Stimulated activated naive CD8-positive, alpha-beta T cell treated with anti-CD3 and anti-CD28 coated beads, Interleukin-15, Interleukin-2, amounts not matched to agents 100 ng/mL and 50 ng/mL, for 24 hours (primary cell): ENCODE data around the gene KLHDC9.
"Not testable (repeated sequence)": the region's sequence is repeated elsewhere in the genome, so short reads cannot be mapped to it uniquely, and the experiment has no call there.

Source experiments
- H3K27ac Mint-ChIP-seq: one replicate; pipeline ENCODE4 v1.8.0; 2021; ENCODE audit warnings: mild to moderate bottlenecking, mixed read lengths
- H3K27me3 Mint-ChIP-seq: one replicate; pipeline ENCODE4 v1.8.0; 2021; ENCODE audit warnings: mixed read lengths
- H3K36me3 Mint-ChIP-seq: one replicate; pipeline ENCODE4 v1.8.0; 2021; ENCODE audit warnings: low read depth, mixed read lengths
- H3K4me1 Mint-ChIP-seq: one replicate; pipeline ENCODE4 v1.8.0; 2021; ENCODE audit warnings: low read depth, mixed read lengths
- H3K4me3 Mint-ChIP-seq: one replicate; pipeline ENCODE4 v1.8.0; 2021; ENCODE audit warnings: mild to moderate bottlenecking, mixed read lengths
- H3K9me3 Mint-ChIP-seq: one replicate; pipeline ENCODE4 v1.8.0; 2021; ENCODE audit warnings: mixed read lengths

Gene KLHDC9, protein sequence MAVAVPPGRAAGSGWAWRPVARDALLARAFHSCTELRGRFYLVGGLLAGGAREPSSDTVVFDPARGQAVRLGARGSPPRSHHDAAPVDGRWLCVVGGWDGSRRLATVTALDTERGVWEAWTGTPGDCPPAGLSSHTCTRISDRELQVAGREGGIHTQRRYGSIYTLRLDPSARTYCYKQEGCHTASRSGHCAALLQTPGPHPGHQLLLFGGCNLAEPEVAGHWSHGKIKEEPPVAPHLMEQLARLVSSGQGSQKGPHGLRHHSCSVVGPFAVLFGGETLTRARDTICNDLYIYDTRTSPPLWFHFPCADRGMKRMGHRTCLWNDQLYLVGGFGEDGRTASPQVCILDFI

DNA sequence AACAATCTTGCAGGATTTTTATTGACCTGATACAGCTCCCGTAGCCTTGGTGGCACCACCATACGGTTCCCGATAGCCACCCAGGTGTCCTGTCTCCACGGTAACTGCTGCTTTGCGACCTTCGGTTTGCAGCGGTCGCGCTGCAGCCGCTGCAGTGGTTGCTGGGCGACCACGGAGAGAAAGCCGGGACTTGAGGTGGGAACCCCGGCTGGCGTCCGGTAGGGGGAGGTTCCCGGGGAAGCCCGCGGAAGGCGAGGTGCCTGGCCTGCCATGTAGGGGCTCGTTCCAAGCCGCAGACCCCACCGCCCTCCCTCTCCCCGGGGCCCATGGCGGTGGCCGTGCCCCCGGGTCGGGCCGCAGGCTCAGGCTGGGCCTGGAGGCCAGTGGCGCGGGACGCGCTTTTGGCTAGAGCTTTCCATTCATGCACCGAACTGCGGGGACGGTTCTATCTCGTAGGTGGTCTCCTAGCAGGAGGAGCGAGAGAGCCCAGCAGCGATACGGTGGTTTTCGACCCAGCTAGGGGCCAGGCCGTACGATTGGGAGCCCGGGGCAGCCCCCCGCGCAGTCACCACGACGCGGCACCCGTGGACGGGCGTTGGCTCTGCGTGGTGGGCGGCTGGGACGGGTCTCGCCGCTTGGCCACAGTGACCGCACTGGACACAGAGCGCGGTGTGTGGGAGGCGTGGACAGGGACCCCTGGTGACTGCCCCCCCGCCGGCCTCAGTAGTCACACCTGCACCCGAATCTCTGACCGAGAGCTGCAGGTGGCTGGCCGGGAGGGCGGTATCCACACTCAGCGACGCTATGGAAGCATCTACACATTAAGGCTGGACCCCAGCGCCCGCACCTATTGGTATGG lies at the start of gene KLHDC9:
KLHDC9 (plus strand) TSS at position 152 of the 859 bp plus-strand sequence; CDS start at position 327, 175 bp downstream.
- H3K27ac Mint-ChIP-seq = peak within 1 kb of the TSS; percentile 86
- no peaks in the 10 kb centered on the region for H3K9me3 Mint-ChIP-seq
- no peaks in the 10 kb centered on the region for H3K27me3 Mint-ChIP-seq
- H3K4me3 Mint-ChIP-seq = peak within 1 kb of the TSS; percentile 81
- H3K36me3 Mint-ChIP-seq = peaks cover 22% of the 10 kb centered on the region
- peaks cover 57% of the 10 kb centered on the region for H3K4me1 Mint-ChIP-seq

DNA sequence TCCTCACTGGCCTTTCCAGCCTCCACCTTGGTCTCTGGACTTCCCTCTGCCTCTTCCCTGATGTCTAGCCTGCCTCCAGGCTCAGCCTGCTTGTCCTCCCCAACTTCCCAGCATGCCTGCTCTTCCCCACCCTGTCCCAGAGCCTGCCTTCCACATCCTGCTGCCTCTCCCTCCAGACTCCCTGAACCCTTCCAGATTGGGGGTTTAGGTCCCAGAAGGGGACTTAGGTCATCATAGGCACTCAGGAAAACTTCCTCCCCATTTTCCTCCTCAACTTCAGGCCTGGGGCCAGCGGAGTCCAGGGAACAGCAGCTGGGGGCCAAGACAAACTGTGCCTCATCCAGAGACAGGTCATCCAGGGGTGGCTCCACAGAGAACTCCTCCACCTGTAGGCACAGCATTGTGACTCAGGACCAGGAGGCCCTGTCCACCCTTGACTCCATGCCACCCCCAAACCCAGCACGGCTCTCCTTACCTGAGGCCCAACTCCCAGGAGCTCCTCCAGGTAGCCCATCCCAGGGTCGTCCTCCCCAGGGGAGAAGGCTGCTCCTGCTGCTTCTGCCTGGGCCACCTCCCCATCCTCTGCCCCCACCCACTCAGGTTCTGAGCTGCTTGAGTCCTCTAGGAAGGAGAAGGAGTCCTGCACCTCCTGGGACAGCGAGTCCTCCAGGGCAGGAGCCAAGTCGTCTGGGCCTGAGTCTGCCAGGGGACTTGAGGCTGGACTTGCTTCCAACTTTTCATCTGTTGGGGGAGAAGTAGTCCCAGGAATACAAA lies 49.0 kb upstream of the KLHDC9 start:
- peak overlapping the region; percentile 61 for H3K27ac Mint-ChIP-seq
- H3K4me3 Mint-ChIP-seq = no peak overlapping the region
- H3K9me3 Mint-ChIP-seq = no peaks in the 10 kb centered on the region
- H3K27me3 Mint-ChIP-seq = no peaks in the 10 kb centered on the region
- H3K4me1 Mint-ChIP-seq = peaks cover 32% of the 10 kb centered on the region
- H3K36me3 Mint-ChIP-seq = peaks cover 65% of the 10 kb centered on the region

GRCh38 chr1:161051219-161051618 lies 46.9 kb upstream of the KLHDC9 start:
- H3K9me3 Mint-ChIP-seq = no peaks in the 10 kb centered on the region
- H3K4me1 Mint-ChIP-seq = peaks cover 19% of the 10 kb centered on the region
- H3K4me3 Mint-ChIP-seq = no peak overlapping the region
- H3K27ac Mint-ChIP-seq = peak overlapping the region; percentile 40
- no peaks in the 10 kb centered on the region for H3K27me3 Mint-ChIP-seq
- peaks cover 74% of the 10 kb centered on the region for H3K36me3 Mint-ChIP-seq

- Mint-ChIP-seq H3K4me3 (no peak overlapping the region), H3K9me3 (no peaks in the 10 kb centered on the region), H3K27me3 (no peaks in the 10 kb centered on the region), H3K4me1 (peaks cover 11% of the 10 kb centered on the region), H3K27ac (peak overlapping the region; percentile 14), H3K36me3 (peaks cover 72% of the 10 kb centered on the region)
Measured at GRCh38 chr1:161052899-161053298, 45.3 kb upstream of the KLHDC9 start.

DNA sequence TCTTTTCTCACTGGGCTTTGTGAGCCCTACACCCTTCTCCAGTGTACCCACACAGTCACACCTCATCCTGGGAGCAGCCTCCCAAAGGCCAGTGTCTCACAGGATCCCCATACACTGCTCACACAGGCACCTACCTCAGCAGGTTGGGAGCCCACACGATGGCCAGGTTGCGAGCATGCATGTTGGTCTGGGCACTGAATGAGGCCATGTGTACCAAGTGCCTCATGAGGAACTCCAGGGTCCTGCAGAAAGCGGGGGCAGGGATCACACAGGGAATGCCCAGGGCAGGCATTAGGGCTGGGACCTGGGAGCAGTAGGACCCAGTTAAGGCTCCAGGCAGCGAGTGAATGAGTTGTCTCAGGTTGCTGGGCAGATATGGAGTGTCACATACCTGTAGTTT lies 43.9 kb upstream of the KLHDC9 start:
- H3K4me3 Mint-ChIP-seq = no peak overlapping the region
- no peaks in the 10 kb centered on the region for H3K27me3 Mint-ChIP-seq
- H3K36me3 Mint-ChIP-seq = peaks cover 61% of the 10 kb centered on the region
- no peaks in the 10 kb centered on the region for H3K9me3 Mint-ChIP-seq
- H3K4me1 Mint-ChIP-seq = peaks cover 8% of the 10 kb centered on the region
- no peak overlapping the region for H3K27ac Mint-ChIP-seq

DNA sequence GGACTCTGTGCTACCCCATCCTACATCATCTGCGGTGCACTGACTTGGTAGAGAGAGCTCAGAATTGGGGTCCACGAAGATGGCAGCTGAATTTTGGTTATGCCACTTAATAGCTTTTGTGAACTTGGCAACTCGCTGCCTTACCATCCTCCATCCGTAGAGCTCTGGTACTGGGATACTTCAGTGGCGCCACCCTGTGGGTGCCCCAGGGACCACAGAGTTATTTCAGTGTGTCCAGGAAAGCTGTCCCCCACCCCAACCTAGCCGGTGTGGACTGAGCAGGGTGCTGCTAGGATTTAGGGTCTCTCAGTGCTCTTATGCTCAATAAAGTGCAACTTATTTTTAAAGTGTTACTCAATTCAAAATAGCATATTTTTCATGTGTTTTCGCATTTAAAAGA lies 43.4 kb upstream of the KLHDC9 start:
- no peaks in the 10 kb centered on the region for H3K9me3 Mint-ChIP-seq
- H3K4me3 Mint-ChIP-seq = no peak overlapping the region
- H3K36me3 Mint-ChIP-seq = peaks cover 61% of the 10 kb centered on the region
- peaks cover 14% of the 10 kb centered on the region for H3K4me1 Mint-ChIP-seq
- H3K27me3 Mint-ChIP-seq = no peaks in the 10 kb centered on the region
- H3K27ac Mint-ChIP-seq = no peak overlapping the region

DNA sequence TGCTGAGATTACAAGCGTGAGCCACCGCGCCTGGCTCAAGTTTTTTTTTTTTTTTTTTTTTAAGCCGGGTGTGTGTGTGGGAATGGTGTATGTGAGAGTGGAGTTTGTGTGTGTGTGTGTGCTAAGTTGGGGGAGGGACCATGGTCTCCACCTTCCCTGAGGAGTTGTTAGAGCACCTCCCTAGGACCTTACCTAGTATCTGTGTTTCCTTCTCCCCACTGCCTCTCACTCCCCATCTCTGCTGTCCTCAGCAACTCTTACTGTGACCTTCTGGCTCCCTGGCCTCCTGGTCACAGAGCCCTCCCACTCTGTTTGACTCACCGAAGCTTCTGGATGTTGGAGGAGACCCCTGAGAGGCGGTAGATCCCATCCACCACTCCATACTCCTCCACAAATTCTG lies 38.9 kb upstream of the KLHDC9 start:
- H3K4me1 Mint-ChIP-seq = peaks cover 55% of the 10 kb centered on the region
- peak overlapping the region; percentile 81 for H3K27ac Mint-ChIP-seq
- H3K4me3 Mint-ChIP-seq = no peak overlapping the region
- H3K27me3 Mint-ChIP-seq = no peaks in the 10 kb centered on the region
- no peaks in the 10 kb centered on the region for H3K9me3 Mint-ChIP-seq
- H3K36me3 Mint-ChIP-seq = peaks cover 52% of the 10 kb centered on the region

- Mint-ChIP-seq H3K9me3 (no peaks in the 10 kb centered on the region), H3K27ac (peak overlapping the region; percentile 16), H3K36me3 (peaks cover 52% of the 10 kb centered on the region), H3K27me3 (no peaks in the 10 kb centered on the region), H3K4me1 (peaks cover 74% of the 10 kb centered on the region), H3K4me3 (no peak overlapping the region)
Measured at GRCh38 chr1:161061419-161061818, 36.7 kb upstream of the KLHDC9 start.

- H3K4me3 Mint-ChIP-seq = peak overlapping the region; percentile 69
- H3K36me3 Mint-ChIP-seq = peaks cover 62% of the 10 kb centered on the region
- H3K27me3 Mint-ChIP-seq, H3K9me3 Mint-ChIP-seq: not testable (repeated sequence)
- H3K4me1 Mint-ChIP-seq = peaks cover 86% of the 10 kb centered on the region
- peak overlapping the region; percentile 85 for H3K27ac Mint-ChIP-seq
Measured at GRCh38 chr1:161063936-161064335, 34.2 kb upstream of the KLHDC9 start.

DNA sequence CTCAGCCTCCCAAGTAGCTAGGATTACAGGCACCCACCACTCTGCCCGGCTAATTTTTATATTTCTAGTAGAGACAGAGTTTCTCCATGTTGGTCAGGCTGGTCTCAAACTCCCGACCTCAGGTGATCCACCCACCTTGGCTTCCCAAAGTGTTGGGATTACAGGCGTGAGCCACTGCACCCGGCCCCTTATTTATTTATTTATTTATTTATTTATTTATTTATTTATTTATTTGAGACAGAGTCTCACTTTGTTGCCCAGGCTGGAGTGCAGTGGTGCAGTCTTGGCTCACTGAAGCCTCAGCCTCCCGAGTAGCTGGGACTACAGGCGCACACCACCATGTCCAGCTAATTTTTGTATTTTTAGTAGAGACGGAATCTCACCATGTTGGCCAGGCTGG lies 32.5 kb upstream of the KLHDC9 start:
- not testable (repeated sequence) for H3K27me3 Mint-ChIP-seq, H3K9me3 Mint-ChIP-seq
- Mint-ChIP-seq H3K4me1 (peaks cover 80% of the 10 kb centered on the region), H3K36me3 (peaks cover 58% of the 10 kb centered on the region), H3K27ac (peak overlapping the region; percentile 31), H3K4me3 (peak overlapping the region; percentile 66)

- Mint-ChIP-seq H3K4me3 (peak overlapping the region; percentile 100), H3K27me3 (no peaks in the 10 kb centered on the region), H3K4me1 (peaks cover 81% of the 10 kb centered on the region), H3K36me3 (peaks cover 56% of the 10 kb centered on the region), H3K27ac (peak overlapping the region; percentile 99), H3K9me3 (no peaks in the 10 kb centered on the region)
Measured at GRCh38 chr1:161066694-161067093, 31.5 kb upstream of the KLHDC9 start.

GRCh38 chr1:161068306-161069234 lies 29.6 kb upstream of the KLHDC9 start:
- Mint-ChIP-seq H3K27me3 (no peaks in the 10 kb centered on the region), H3K4me3 (peak overlapping the region; percentile 100), H3K36me3 (peaks cover 42% of the 10 kb centered on the region), H3K4me1 (peaks cover 72% of the 10 kb centered on the region), H3K9me3 (no peaks in the 10 kb centered on the region), H3K27ac (peak overlapping the region; percentile 99)

- no peaks in the 10 kb centered on the region for H3K27me3 Mint-ChIP-seq
- H3K4me3 Mint-ChIP-seq = peak overlapping the region; percentile 100
- H3K36me3 Mint-ChIP-seq = peaks cover 37% of the 10 kb centered on the region
- peak overlapping the region; percentile 99 for H3K27ac Mint-ChIP-seq
- peaks cover 65% of the 10 kb centered on the region for H3K4me1 Mint-ChIP-seq
- no peaks in the 10 kb centered on the region for H3K9me3 Mint-ChIP-seq
Measured at GRCh38 chr1:161069241-161069640, 28.9 kb upstream of the KLHDC9 start.

DNA sequence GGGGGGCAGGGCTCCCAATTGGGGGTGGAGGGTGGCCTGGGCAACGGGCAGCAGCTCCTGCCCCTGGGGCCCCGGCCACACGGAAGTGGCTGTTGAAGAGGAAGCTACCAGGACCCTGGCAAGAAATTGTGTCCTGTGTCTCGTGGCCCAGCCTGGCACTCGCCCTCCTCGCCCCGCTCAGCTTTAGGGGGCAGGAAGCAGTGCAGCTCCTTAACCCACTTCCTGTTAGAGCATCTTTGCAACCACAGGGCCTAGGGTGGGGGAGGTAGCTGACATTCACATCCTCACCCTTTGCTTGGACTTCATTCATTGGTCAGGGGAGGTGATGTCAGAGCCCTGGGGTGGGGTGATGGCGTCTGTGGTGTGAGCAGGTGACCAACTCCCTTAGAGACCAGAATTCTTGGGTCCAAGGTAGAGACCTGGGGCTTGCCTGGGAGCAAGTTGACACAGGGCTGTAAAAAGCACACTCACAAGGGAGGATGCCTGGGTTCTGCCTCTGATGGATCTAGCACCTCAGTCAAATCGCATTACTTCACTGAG lies 28.4 kb upstream of the KLHDC9 start, which contains the start of gene ARHGAP30:
ARHGAP30 (minus strand) TSS at position 161 of the 540 bp plus-strand sequence. CDS start 267 bp downstream, outside the sequence.
- Mint-ChIP-seq H3K9me3 (no peaks in the 10 kb centered on the region), H3K4me3 (peak within 1 kb of the TSS; percentile 100), H3K27me3 (no peaks in the 10 kb centered on the region), H3K27ac (peak within 1 kb of the TSS; percentile 99), H3K36me3 (peaks cover 32% of the 10 kb centered on the region), H3K4me1 (peaks cover 60% of the 10 kb centered on the region)
